Measurements from ENCODE around the gene PPAT. TPM values are rescaled to one million over a fixed set of nuclear protein-coding genes. Genes with fewer than 3 reads are reported as not detected.
"Not testable (repeated sequence)": the region's sequence is repeated elsewhere in the genome, so short reads cannot be mapped to it uniquely, and the experiment has no call there.

PPAT gene
- total RNA-seq, 2 donors from 2014 or later, result 1.9 TPM

- DNase-seq (ENCODE audit: low spot score), result no peak
- TF ChIP-seq, protein P1, sequence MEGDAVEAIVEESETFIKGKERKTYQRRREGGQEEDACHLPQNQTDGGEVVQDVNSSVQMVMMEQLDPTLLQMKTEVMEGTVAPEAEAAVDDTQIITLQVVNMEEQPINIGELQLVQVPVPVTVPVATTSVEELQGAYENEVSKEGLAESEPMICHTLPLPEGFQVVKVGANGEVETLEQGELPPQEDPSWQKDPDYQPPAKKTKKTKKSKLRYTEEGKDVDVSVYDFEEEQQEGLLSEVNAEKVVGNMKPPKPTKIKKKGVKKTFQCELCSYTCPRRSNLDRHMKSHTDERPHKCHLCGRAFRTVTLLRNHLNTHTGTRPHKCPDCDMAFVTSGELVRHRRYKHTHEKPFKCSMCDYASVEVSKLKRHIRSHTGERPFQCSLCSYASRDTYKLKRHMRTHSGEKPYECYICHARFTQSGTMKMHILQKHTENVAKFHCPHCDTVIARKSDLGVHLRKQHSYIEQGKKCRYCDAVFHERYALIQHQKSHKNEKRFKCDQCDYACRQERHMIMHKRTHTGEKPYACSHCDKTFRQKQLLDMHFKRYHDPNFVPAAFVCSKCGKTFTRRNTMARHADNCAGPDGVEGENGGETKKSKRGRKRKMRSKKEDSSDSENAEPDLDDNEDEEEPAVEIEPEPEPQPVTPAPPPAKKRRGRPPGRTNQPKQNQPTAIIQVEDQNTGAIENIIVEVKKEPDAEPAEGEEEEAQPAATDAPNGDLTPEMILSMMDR (IDR thresholded peaks at IDR 0.05), result no peak
- Histone ChIP-seq H3K27ac (peak overlapping the region; percentile 83 to 87), H3K4me3 (peak overlapping the region; percentile 96 to 100), H3K36me3 (peaks cover 25% of the 10 kb centered on the region), H3K9me3 (no peaks in the 10 kb centered on the region), H3K4me1 (peaks cover 0 to 36% of the 10 kb centered on the region in 2 donors), H3K27me3 (no peaks in the 10 kb centered on the region)
These were observed 32.6 kb upstream of the PPAT start for GRCh38 chr4:56468097-56468422.

- Histone ChIP-seq H3K9me3 (no peaks in the 10 kb centered on the region), H3K27me3 (no peaks in the 10 kb centered on the region), H3K36me3 (peaks cover 20% of the 10 kb centered on the region), H3K4me1 (peaks cover 0 to 36% of the 10 kb centered on the region in 2 donors), H3K4me3 (peak within 1 kb of the TSS; percentile 96 to 100), H3K27ac (peak within 1 kb of the TSS; percentile 83 to 87)
- TF ChIP-seq, protein P1 (IDR thresholded peaks at IDR 0.05), result no peak
- DNase-seq (ENCODE audit: low spot score), result peak; percentile 86
These were observed 32.1 kb upstream of the PPAT start, which contains the start of gene SRP72 for GRCh38 chr4:56467284-56468096. Gene SRP72, plus strand, starts transcription at chr4:56467617. Its CDS starts 19 bp downstream, at chr4:56467636.

- no peak for DNase-seq (ENCODE audit: low spot score)
- no peaks in the 10 kb centered on the region for H3K27me3 ChIP-seq
- H3K36me3 ChIP-seq, result peaks cover 16% of the 10 kb centered on the region
- H3K27ac ChIP-seq, result peak overlapping the region; percentile 83 to 87
- H3K4me3 ChIP-seq, result peak overlapping the region; percentile 96 to 100
- H3K9me3 ChIP-seq, result no peaks in the 10 kb centered on the region
- TF ChIP-seq, protein P1 (IDR thresholded peaks at IDR 0.05), result no peak
- H3K4me1 ChIP-seq, result peaks cover 0 to 36% of the 10 kb centered on the region in 2 donors
These were observed 31.5 kb upstream of the PPAT start for GRCh38 chr4:56466910-56467283.

DNA sequence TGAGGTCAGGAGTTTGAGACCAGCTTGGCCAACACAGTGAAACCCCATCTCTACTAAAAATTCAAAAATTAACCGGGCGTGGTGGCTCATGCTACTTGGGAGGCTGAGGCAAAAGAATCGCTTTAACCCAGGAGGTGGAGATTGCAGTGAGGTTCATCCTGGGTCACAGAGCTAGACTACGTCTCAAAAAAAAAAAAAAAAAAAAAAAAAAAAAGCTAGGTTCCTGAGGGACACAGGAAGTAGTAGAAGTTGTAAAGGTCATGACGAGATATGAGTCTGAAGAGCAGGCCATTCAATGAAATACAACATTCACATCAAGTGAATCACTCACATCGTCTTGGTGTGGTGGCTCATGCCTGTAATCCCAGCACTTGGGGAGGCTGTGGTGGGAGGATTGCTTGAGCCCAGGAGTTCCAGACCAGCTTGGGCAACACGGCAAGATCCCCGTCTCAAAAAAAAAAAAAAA, 30.9 kb upstream of the PPAT start:
- not testable (repeated sequence) for H3K27me3 ChIP-seq; DNase-seq (ENCODE audit: low spot score); H3K9me3 ChIP-seq
- H3K4me1 ChIP-seq, result peaks cover 0 to 36% of the 10 kb centered on the region in 2 donors
- peaks cover 16% of the 10 kb centered on the region for H3K36me3 ChIP-seq
- peak overlapping the region; percentile 83 to 87 for H3K27ac ChIP-seq
- H3K4me3 ChIP-seq, result peak overlapping the region; percentile 96 to 100

DNA sequence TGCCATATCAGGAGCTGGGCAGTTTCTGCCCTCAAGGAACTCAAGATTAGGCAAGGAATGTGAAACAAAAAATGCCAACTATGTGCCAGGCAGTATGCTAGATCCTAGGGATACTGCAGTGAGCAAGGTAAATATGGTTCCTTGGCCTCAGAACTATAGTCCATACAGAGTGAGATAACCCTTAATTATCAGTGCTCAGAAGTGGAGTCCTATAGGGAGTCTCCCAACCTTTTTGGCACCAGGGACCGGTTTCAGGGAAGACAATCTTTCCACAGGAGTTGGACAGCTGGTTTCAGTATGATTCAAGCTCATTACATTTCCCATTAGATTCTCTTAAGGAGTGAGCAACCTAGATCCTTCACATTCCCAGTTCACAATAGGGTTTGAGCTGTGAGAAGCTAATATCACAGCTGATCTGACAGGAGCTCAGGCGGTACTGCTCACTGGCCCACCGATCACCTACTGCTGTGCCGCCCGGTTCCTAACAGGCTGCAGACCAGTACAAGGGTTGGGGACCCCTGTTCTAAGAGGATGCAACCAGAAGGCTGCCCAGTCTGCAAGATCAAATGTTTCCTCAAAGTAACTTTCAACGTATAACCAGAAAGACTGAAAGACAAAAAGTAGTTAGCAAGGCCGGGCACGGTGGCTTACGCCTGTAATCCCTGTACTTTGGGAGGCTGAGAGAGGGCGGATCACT, 30.3 kb upstream of the PPAT start:
- TF ChIP-seq, protein P1 (IDR thresholded peaks at IDR 0.05), result no peak
- Histone ChIP-seq H3K36me3 (peaks cover 11% of the 10 kb centered on the region), H3K4me3 (peak overlapping the region in 1 of 2 donors; percentile 100), H3K27ac (no peak overlapping the region), H3K4me1 (peaks cover 0 to 36% of the 10 kb centered on the region in 2 donors), H3K9me3 (no peaks in the 10 kb centered on the region), H3K27me3 (no peaks in the 10 kb centered on the region)
- DNase-seq (ENCODE audit: low spot score), result no peak

DNA sequence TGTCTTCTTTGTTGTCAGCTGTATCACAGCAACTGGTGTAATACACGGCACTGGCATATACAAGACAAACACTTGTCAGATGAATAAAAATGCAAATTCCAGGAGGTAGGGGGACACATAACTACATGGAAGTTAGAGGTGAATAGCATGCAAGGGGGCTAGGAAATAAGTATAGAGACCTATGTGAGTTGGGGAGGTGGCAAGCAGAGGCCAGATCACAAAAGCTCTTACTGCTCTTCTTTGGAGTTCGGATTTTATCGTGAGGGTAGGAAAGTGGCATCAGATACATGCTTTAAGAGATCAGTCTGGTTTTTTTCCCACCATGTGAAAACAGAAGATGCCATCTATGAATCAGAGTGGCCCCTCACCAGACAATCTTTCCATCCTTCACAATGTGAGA, 29.2 kb upstream of the PPAT start:
- DNase-seq (ENCODE audit: low spot score), result no peak
- Histone ChIP-seq H3K27ac (no peak overlapping the region), H3K27me3 (no peaks in the 10 kb centered on the region), H3K36me3 (peaks cover 16% of the 10 kb centered on the region), H3K9me3 (no peaks in the 10 kb centered on the region), H3K4me1 (peaks cover 0 to 35% of the 10 kb centered on the region in 2 donors), H3K4me3 (no peak overlapping the region)
- TF ChIP-seq, protein P1 (IDR thresholded peaks at IDR 0.05), result no peak

Measured in right atrium auricular region (tissue), 2 donors.